Measurements from ENCODE around the gene IMMP2L.

GRCh38 chr7:111075498-111075897, 486.8 kb downstream of the IMMP2L start:
- TF ChIP-seq POLR2A (IDR thresholded peaks at IDR 0.05): no peak
- TF ChIP-seq CTCF (IDR thresholded peaks at IDR 0.05): no peak

Data from body of pancreas (tissue), 4 donors.